Measurements from ENCODE around the gene PPP2R2B.

- TF ChIP-seq POLR2A (IDR thresholded peaks at IDR 0.05) (no peak), CTCF (IDR thresholded peaks at IDR 0.05) (no peak)
These were observed 13.7 kb upstream of the PPP2R2B start for GRCh38 chr5:146892231-146892630.

All from transverse colon (tissue), 3 donors.